ENCODE measurements around the gene GLIS1.

The GLIS1 gene

GRCh38 chr1:53501065-53502005 is 237.6 kb downstream of the GLIS1 start:
- Histone ChIP-seq H3K27ac (no peak overlapping the region), H3K4me3 (no peak overlapping the region)
- no peak for DNase-seq (ENCODE audit: low spot score)
- no peak for TF ChIP-seq CTCF (IDR thresholded peaks at IDR 0.05)

- DNase-seq (ENCODE audit: low spot score) = no peak
- H3K4me3 ChIP-seq = no peak overlapping the region
- no peak for TF ChIP-seq CTCF (IDR thresholded peaks at IDR 0.05)
- no peak overlapping the region for H3K27ac ChIP-seq
These were observed 238.5 kb downstream of the GLIS1 start for GRCh38 chr1:53500204-53501064.

- Histone ChIP-seq H3K4me3 (no peak overlapping the region), H3K27ac (no peak overlapping the region)
- no peak for DNase-seq (ENCODE audit: low spot score)
- TF ChIP-seq CTCF (IDR thresholded peaks at IDR 0.05) = no peak
These were observed 239.4 kb downstream of the GLIS1 start for GRCh38 chr1:53499257-53500203.

- Histone ChIP-seq H3K27ac (no peak overlapping the region), H3K4me3 (no peak overlapping the region)
- no peak for TF ChIP-seq CTCF (IDR thresholded peaks at IDR 0.05)
- no peak for DNase-seq (ENCODE audit: low spot score)
These were observed 240.3 kb downstream of the GLIS1 start for GRCh38 chr1:53498555-53499131.

- Histone ChIP-seq H3K27ac (peak overlapping the region in 1 of 2 donors; percentile 11), H3K4me3 (no peak overlapping the region)
- DNase-seq (ENCODE audit: low spot score) = no peak
- TF ChIP-seq CTCF (IDR thresholded peaks at IDR 0.05) = no peak
These were observed 243.2 kb downstream of the GLIS1 start for GRCh38 chr1:53495633-53496345.

Measured in coronary artery (tissue), 2 donors.